GM12878 (cell line): ENCODE measurements around the gene CCR2. TPM values are rescaled to one million over a fixed set of nuclear protein-coding genes. Genes with fewer than 3 reads are reported as not detected.

Experiments
- BHLHE40 ChIP-seq, 2 experiments: fragments of 450-650 bp in 1 of 2; IDR thresholded peaks; 2 replicates each; pipeline ENCODE4 v1.6.1; 2011 to 2017; ENCODE audit warnings: low read depth in 2 of 2, borderline replicate concordance in 1 of 2, improper control_type of control experiment in 1 of 2, low read length in 1 of 2, mild to moderate bottlenecking in 1 of 2
- BMI1 ChIP-seq: fragments of 450-650 bp; IDR thresholded peaks from 2 replicates; pipeline ENCODE4 v1.6.1; 2016; ENCODE audit warnings: mild to moderate bottlenecking, moderate library complexity, borderline replicate concordance
- CHD1 ChIP-seq: IDR thresholded peaks from 2 replicates; pipeline ENCODE4 v1.6.1; 2012; ENCODE audit warnings: low read depth, low read length, improper control_type of control experiment
- CHD2 ChIP-seq: IDR thresholded peaks from 2 replicates; pipeline ENCODE4 v1.6.1; 2011; ENCODE audit warnings: low read depth, low read length, improper control_type of control experiment, borderline replicate concordance
- CREB1 ChIP-seq: IDR thresholded peaks from 2 replicates; pipeline ENCODE4 v1.6.1; 2012; ENCODE audit warnings: low read depth, mild to moderate bottlenecking, inconsistent platforms
- IKZF1 ChIP-seq: fragments of 450-650 bp; conservative IDR thresholded peaks from 2 replicates; pipeline ENCODE4 v1.6.1; 2017; ENCODE audit warnings: antibody characterized with exemption, mild to moderate bottlenecking
- JUND ChIP-seq: IDR thresholded peaks from 2 replicates; pipeline ENCODE4 v1.6.1; 2012; ENCODE audit warnings: low read depth, mild to moderate bottlenecking, low read length, improper control_type of control experiment, moderate library complexity
- LARP7 ChIP-seq: fragments of 450-650 bp; IDR thresholded peaks from 2 replicates; pipeline ENCODE4 v1.6.1; 2017; ENCODE audit warnings: mild to moderate bottlenecking
- NFYA ChIP-seq: IDR thresholded peaks from 2 replicates; pipeline ENCODE4 v1.6.1; 2011; ENCODE audit warnings: low read depth, mild to moderate bottlenecking, low read length, improper control_type of control experiment, borderline replicate concordance
- NR2C1 ChIP-seq: fragments of 450-650 bp; IDR thresholded peaks from 2 replicates; pipeline ENCODE4 v1.6.1; 2017; ENCODE audit warnings: antibody characterized with exemption, mild to moderate bottlenecking, moderate library complexity
- SPI1 ChIP-seq: IDR thresholded peaks from 2 replicates; pipeline ENCODE4 v1.6.1; 2011; ENCODE audit warnings: low read depth, mild to moderate bottlenecking, low read length, moderate library complexity, borderline replicate concordance; ENCODE audit not compliant: insufficient read depth
- STAT3 ChIP-seq: IDR thresholded peaks from 2 replicates; pipeline ENCODE4 v1.6.1; 2011; ENCODE audit warnings: low read depth, low read length, improper control_type of control experiment
- TBL1XR1 ChIP-seq: IDR thresholded peaks from 2 replicates; pipeline ENCODE4 v1.6.1; 2012; ENCODE audit warnings: low read depth, low read length, improper control_type of control experiment
- TCF3 ChIP-seq: IDR thresholded peaks from 2 replicates; pipeline ENCODE4 v1.6.1; 2012; ENCODE audit warnings: low read depth, mild to moderate bottlenecking, low read length, borderline replicate concordance; ENCODE audit not compliant: insufficient read depth
- ZNF274 ChIP-seq: IDR thresholded peaks from one replicate; pipeline ENCODE4 v1.8.0; 2011; ENCODE audit not compliant: insufficient read length, insufficient read depth
- ZNF384 ChIP-seq: IDR thresholded peaks from 2 replicates; pipeline ENCODE4 v1.6.1; 2012; ENCODE audit warnings: low read depth, mild to moderate bottlenecking, low read length, improper control_type of control experiment, borderline replicate concordance
- polyA plus RNA-seq, 11 experiments: library from polyadenylated mRNA; depleted of rRNA in 4 of 11; unstranded in 6 of 11; stranded (reverse) in 5 of 11; fragments of >200 nt; fragmentation: Nextera tagmentation in 4 of 11; fragmentation: Illumina TruSeq in 1 of 11; extraction: Ambion mirVana in 4 of 11; extraction: Trizol in 1 of 11; gene quantifications; 1 replicate in 1 of 11; 2 replicates in 10 of 11; pipeline versions ENCODE4 v1.2.1 to v1.2.3, GENCODE V29; 2011 to 2016; ENCODE audit warnings: inconsistent platforms in 2 of 11, missing spikeins in 2 of 11, low read depth in 1 of 11
- total RNA-seq, 4 experiments: library from RNA; depleted of rRNA in 3 of 4; stranded (reverse); fragments of >200 nt in 3 of 4; fragmentation: Illumina TruSeq in 1 of 4; extraction: Trizol in 1 of 4; gene quantifications; 2 replicates each; pipeline versions ENCODE4 v1.2.1 to v1.2.3, GENCODE V29; 2013 to 2021
- TF ChIP-seq, protein P1 (sequence below): IDR thresholded peaks from 2 replicates; pipeline ENCODE4 v1.6.1; 2012; ENCODE audit warnings: mild to moderate bottlenecking, low read depth, low read length
- TF ChIP-seq, protein P2 (sequence below): IDR thresholded peaks from 2 replicates; pipeline ENCODE4 v1.6.1; 2011; ENCODE audit warnings: low read depth, low read length, improper control_type of control experiment, borderline replicate concordance
- TF ChIP-seq, protein P3 (sequence below): IDR thresholded peaks from 2 replicates; pipeline ENCODE4 v1.6.1; 2011; ENCODE audit warnings: low read depth, mild to moderate bottlenecking, low read length, moderate library complexity, borderline replicate concordance; ENCODE audit errors: extremely low read depth
- TF ChIP-seq, protein P4 (sequence below): IDR thresholded peaks from 2 replicates; pipeline ENCODE4 v1.6.1; 2011; ENCODE audit warnings: borderline replicate concordance, low read depth, mild to moderate bottlenecking, moderate library complexity, mixed read lengths, low read length; ENCODE audit not compliant: insufficient read depth; ENCODE audit errors: extremely low read length
- TF ChIP-seq, protein P5 (sequence below): fragments of 450-650 bp; IDR thresholded peaks from 2 replicates; pipeline ENCODE4 v1.6.1; 2017; ENCODE audit warnings: mild to moderate bottlenecking, low read depth, inconsistent platforms; ENCODE audit not compliant: poor library complexity, severe bottlenecking

Gene CCR2
- total and polyA plus RNA-seq, 10 of the 15 experiments (the other 5 are each of a cell fraction or from before 2014, with no cell fraction given): 1.9 to 4.7 (median 3.5) TPM; not detected in 1

DNA sequence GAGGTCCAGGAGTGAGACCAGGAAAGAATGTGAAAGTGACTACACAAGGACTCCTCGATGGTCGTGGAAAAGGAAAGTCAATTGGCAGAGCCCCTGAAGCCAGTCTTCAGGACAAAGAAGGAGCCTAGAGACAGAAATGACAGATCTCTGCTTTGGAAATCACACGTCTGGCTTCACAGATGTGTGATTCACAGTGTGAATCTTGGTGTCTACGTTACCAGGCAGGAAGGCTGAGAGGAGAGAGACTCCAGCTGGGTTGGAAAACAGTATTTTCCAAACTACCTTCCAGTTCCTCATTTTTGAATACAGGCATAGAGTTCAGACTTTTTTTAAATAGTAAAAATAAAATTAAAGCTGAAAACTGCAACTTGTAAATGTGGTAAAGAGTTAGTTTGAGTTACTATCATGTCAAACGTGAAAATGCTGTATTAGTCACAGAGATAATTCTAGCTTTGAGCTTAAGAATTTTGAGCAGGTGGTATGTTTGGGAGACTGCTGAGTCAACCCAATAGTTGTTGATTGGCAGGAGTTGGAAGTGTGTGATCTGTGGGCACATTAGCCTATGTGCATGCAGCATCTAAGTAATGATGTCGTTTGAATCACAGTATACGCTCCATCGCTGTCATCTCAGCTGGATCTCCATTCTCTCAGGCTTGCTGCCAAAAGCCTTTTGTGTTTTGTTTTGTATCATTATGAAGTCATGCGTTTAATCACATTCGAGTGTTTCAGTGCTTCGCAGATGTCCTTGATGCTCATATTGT, 6.0 kb downstream of the CCR2 start (continued):
- TF ChIP-seq ZNF384 (no peak), LARP7 (no peak), NR2C1 (no peak), TBL1XR1 (no peak), BHLHE40 (IDR thresholded peaks at IDR 0.05; ENCODE audit: borderline replicate concordance in 1 of 2, low read depth in 2 of 2, low read length in 1 of 2) (0 out of 4 replicates have a peak, but pooled peaks of 1 of the 2 experiments have one; percentile 7), NFYA (no peak), ZNF274 (no peak), TCF3 (no peak), CHD2 (no peak), CHD1 (no peak), STAT3 (no peak), BMI1 (no peak), JUND (no peak), SPI1 (peak; percentile 76), IKZF1 (peak; percentile 67), CREB1 (peak; percentile 65)
- TF ChIP-seq, protein P1, sequence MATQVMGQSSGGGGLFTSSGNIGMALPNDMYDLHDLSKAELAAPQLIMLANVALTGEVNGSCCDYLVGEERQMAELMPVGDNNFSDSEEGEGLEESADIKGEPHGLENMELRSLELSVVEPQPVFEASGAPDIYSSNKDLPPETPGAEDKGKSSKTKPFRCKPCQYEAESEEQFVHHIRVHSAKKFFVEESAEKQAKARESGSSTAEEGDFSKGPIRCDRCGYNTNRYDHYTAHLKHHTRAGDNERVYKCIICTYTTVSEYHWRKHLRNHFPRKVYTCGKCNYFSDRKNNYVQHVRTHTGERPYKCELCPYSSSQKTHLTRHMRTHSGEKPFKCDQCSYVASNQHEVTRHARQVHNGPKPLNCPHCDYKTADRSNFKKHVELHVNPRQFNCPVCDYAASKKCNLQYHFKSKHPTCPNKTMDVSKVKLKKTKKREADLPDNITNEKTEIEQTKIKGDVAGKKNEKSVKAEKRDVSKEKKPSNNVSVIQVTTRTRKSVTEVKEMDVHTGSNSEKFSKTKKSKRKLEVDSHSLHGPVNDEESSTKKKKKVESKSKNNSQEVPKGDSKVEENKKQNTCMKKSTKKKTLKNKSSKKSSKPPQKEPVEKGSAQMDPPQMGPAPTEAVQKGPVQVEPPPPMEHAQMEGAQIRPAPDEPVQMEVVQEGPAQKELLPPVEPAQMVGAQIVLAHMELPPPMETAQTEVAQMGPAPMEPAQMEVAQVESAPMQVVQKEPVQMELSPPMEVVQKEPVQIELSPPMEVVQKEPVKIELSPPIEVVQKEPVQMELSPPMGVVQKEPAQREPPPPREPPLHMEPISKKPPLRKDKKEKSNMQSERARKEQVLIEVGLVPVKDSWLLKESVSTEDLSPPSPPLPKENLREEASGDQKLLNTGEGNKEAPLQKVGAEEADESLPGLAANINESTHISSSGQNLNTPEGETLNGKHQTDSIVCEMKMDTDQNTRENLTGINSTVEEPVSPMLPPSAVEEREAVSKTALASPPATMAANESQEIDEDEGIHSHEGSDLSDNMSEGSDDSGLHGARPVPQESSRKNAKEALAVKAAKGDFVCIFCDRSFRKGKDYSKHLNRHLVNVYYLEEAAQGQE: no peak
- TF ChIP-seq, protein P2, sequence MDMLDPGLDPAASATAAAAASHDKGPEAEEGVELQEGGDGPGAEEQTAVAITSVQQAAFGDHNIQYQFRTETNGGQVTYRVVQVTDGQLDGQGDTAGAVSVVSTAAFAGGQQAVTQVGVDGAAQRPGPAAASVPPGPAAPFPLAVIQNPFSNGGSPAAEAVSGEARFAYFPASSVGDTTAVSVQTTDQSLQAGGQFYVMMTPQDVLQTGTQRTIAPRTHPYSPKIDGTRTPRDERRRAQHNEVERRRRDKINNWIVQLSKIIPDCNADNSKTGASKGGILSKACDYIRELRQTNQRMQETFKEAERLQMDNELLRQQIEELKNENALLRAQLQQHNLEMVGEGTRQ: no peak
- TF ChIP-seq, protein P3, sequence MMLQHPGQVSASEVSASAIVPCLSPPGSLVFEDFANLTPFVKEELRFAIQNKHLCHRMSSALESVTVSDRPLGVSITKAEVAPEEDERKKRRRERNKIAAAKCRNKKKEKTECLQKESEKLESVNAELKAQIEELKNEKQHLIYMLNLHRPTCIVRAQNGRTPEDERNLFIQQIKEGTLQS: no peak
- TF ChIP-seq, protein P4, sequence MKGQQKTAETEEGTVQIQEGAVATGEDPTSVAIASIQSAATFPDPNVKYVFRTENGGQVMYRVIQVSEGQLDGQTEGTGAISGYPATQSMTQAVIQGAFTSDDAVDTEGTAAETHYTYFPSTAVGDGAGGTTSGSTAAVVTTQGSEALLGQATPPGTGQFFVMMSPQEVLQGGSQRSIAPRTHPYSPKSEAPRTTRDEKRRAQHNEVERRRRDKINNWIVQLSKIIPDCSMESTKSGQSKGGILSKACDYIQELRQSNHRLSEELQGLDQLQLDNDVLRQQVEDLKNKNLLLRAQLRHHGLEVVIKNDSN: no peak
- TF ChIP-seq, protein P5, sequence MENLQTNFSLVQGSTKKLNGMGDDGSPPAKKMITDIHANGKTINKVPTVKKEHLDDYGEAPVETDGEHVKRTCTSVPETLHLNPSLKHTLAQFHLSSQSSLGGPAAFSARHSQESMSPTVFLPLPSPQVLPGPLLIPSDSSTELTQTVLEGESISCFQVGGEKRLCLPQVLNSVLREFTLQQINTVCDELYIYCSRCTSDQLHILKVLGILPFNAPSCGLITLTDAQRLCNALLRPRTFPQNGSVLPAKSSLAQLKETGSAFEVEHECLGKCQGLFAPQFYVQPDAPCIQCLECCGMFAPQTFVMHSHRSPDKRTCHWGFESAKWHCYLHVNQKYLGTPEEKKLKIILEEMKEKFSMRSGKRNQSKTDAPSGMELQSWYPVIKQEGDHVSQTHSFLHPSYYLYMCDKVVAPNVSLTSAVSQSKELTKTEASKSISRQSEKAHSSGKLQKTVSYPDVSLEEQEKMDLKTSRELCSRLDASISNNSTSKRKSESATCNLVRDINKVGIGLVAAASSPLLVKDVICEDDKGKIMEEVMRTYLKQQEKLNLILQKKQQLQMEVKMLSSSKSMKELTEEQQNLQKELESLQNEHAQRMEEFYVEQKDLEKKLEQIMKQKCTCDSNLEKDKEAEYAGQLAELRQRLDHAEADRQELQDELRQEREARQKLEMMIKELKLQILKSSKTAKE: no peak
